Left kidney (tissue), 2 donors: ENCODE measurements around the gene TFF3. TPM values are rescaled to one million over a fixed set of nuclear protein-coding genes. Genes with fewer than 3 reads are reported as not detected.
A peak's percentile ranks its signal among the peaks of the same experiment; 100 is the strongest.

ENCODE experiments used
- DNase-seq: peaks from one replicate; pipeline ENCODE4 v3.0.0-alpha.2; 2013
- polyA plus RNA-seq: library from polyadenylated mRNA; unstranded; fragments of 120-200 nt; gene quantifications from one replicate; pipeline ENCODE4 v1.2.1, GENCODE V29; 2013; ENCODE audit not compliant: insufficient read length

Gene TFF3
- polyA plus RNA-seq, 1 donor: 3.0 TPM

DNA sequence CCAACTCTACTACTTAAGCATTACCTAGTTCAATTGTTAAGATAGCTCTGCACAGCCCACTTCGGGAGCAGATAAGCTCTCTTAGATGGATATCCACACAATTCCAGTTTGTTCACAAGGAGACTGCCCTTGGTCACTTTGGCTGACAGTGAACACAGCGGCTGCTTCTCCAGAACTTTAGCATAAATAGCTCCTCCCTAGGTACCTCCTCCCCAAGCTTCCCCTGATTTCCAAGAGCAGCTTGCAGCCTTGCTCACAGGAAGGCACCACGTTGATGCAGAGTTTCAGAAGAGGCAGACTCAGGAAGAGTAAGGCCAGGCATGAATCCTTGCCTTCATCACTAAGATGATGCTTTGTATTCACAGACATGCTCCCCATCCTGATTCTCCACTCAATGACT lies 24.7 kb downstream of the TFF3 start:
- DNase-seq: no peak

GRCh38 chr21:42289926-42290325 lies 25.3 kb downstream of the TFF3 start:
- no peak for DNase-seq

GRCh38 chr21:42288962-42289361 lies 26.2 kb downstream of the TFF3 start:
- no peak for DNase-seq

GRCh38 chr21:42287193-42288083 lies 27.8 kb downstream of the TFF3 start:
- DNase-seq: no peak

DNA sequence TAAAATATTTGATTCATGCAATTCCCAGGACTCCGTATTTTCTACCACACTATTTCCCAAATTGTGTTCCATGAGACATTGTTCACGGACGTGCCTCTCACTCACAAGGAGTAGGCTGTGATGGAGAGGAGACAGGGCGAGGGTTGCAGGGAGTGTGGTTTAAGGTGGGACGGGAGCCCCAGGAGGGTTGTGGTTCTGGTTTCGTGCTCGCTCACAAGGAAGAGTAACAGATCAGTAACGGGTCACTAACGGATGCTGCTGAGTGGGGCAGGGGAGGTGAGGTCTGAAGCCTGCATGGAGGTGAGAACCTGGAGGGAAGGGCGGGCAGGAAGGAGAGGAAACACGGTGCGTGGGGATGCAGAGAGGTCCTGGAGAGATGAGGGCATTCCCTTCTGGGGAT lies 28.8 kb downstream of the TFF3 start:
- no peak for DNase-seq

DNA sequence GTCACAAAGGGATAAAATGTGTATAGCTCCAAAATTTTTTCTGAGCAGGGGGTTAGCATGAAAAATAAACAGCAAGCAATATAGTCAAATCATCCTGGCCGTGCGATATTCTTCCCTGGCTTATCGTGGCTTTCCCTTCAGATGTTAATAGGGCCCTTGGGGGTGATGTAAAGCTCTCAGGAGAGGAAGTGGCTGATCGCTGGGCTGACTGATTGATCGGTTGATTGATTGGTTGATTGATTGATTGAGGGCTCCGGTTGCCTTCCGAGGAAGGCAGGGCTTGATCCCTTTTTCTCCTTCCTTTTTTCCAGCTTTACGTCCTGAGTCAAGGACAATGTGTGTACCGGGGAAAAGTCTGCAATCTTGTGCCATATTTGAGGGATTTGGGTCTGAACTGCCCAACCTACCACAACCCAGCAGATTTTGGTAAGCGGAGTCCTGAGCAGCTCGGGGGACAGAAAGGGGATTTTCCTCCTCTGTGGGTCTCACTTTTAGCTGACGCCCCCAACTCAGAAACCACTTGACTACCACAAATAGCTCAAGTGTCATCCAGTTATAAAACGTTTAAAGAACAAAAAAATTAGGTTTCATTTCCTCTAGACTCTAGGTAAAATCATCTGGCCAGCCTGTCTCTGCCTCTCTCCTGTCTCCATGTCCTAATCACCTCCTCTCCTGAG lies 29.5 kb downstream of the TFF3 start:
- DNase-seq: no peak

GRCh38 chr21:42282715-42283114 lies 32.5 kb downstream of the TFF3 start:
- DNase-seq: no peak

DNA sequence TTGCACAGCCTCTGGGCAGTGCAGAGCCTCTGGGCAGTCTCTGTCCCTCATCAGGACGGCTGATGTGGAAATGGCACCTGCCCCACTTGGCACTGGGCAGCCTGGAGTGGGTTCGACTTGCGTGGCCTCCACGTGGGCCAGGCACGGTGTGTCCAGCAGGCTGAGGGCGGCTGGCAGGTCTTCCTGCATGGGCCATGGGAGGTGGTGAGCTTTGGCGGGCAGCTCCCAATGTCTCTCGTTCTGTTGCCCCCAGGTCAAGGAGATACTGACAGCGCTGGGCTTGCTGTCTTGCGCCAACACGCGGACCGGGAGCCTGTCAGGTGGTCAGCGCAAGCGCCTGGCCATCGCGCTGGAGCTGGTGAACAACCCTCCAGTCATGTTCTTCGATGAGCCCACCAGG lies 33.2 kb downstream of the TFF3 start:
- no peak for DNase-seq

DNA sequence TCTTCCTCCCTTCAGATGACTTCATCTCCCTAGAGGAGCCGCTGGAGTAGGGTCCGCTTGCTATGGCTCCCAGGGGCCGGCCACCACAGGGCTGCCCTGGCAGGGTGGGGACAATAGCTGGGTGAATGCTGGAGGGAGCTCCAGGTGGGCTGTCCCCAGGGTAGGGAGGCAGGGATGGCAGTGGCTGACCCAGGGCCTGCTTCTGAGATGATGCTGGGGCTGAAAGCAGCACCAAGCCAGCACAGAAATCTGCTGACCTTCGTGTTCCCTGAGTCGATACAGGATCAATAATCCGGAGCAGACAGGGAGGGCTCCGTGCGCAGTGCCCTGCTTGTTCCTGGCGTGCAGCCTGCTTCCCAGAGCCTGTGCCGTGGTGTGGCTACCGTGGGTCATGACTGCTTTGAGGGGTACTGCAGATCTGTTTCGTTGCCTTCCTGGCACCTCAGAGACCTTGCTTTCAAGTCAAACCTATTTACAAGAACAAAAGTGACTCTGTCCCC lies 34.0 kb downstream of the TFF3 start:
- no peak for DNase-seq

DNA sequence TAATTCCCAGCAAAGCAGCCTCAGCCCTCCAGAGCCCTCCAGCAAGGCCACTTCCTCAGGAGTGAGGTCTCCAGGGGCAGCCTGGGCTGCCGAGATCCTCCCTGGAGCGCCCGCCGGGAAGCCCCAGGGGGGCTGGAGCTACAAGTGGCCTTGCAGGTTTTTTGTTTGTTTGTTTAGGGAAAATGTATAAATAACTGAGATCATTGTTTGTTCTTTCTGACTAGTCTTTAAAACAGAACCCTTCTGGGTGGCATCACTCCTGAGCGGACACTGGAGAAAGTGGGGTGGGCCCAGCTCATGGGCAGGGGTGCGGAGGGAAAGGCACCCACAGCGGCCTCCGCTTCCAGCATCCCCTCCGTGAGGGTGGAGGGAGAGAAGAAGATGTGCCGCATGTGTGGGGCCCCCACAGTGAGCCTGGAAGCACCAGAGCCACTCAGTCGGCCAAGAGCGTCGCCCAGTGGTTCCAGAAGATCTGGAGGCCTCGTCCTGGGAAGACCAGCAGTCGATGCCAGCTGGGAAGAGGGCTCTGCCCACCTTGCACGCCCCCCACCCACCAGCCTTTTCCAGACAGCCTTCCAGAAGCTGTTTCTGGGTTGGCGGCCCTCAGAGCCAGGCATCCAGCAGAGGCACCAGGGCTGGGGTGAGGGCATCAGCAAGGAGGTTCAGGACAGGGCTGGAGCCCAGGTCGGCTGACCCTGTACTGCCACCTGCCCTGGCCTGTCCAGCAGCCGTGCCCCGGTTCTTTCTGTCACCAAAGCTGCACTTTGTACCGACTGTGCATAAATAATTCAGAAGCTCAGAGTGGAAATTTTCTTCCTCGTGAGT lies 34.6 kb downstream of the TFF3 start:
- DNase-seq: no peak

DNA sequence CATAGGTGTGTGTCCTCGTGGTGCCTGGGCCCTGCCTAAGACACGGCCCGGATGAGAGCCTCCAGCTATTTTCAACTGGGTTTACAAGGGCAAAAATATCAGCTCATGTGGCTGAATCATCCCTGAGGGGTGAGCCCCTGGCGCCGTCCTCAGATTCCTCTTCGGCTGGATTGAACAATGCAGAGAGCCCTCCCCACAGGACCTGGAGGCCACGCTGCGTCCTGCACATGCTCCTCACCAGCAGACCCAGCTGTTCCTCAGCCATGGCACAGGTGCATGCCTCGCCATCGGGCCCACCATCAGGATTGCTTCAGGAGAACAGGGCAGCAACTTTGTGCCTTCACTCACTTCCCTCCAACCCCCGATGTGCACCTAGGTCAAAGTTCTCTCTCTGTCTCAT lies 35.3 kb downstream of the TFF3 start:
- no peak for DNase-seq

- DNase-seq: no peak
These were observed 35.8 kb downstream of the TFF3 start for GRCh38 chr21:42279341-42279871.

DNA sequence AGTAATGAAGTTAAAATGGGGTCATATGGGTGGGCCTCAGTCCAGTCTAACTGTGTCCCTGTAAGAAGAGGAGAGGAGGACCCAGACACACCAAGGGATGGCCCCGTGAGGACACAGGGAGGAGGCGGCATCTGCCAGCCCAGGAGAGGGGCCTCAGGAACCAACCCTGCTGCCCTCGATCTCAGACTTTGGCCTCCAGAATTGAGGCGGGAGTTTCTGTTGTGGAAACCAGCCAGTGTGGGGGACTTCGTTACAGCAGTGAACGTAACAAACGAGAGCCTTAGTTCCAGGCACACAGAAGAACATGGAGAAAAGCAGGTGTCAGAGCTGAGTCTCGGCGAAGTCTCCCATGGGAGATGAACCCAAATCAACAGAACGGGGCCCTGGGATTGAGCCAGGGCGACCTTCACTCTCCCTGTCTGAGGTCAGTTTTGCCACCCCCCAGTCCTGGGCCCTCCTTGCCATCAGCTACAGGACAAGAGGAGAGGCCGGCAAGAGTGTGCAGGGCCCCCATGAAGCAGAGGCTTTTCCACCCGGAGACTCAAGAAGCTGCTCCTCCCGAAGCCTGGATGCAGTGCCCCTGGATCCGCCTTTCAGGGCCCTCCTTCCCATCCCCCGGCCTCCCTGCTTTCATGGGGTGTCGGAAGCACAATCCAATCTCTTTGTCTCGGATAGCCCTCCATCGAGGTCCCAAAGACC lies 36.6 kb downstream of the TFF3 start:
- DNase-seq: no peak

GRCh38 chr21:42277593-42277992 lies 37.6 kb downstream of the TFF3 start:
- DNase-seq: no peak

DNA sequence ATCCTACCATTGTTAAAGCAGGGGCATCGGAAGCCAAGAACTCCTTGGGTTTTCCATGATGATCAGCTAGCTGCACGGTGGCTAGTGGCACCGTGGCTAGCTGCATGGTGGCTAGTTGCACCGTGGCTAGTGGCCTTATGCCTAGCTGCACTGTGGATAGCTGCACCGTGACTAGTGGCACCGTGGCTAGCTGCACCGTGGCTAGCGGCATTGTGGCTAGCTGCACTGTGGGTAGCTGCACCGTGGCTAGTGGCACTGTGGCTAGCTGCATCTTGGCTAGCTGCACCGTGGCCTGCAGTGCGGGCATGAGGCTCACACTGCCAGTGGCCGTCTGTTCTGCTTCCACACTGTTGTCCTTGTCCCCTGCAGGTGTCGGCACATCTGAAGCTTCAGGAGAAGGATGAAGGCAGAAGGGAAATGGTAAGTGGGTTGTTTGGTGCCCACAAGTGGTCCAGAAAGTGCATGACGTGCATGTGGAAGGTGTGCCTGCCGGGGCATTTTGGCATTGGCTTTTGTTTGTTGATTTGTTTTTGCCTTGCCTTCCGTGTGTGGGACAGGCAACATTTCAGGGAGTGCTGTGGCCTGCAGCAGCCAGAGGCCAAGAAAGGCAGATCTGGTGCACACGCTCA lies 38.6 kb downstream of the TFF3 start:
- DNase-seq: no peak

DNA sequence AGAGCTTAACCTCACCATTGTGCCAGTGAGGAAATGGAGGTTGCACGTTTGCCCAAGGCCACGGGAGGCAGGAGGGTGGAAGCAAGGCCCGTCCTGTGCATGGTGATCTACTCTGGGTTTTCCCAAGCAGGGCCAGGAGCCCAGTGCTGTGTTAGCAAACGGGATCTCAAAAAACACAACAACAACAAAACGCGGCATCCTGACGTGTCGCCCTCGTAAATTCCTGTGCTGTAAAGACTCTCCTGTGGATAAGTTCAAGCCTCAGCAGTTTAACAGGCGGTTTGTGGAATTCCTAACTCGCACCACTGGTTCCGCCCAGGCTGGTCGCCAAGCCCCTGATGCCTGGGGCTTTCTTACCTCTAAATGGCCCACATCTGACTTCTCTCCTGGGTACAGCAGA lies 39.1 kb downstream of the TFF3 start:
- DNase-seq: peak; percentile 48

GRCh38 chr21:42272984-42273600 lies 42.1 kb downstream of the TFF3 start:
- no peak for DNase-seq

DNA sequence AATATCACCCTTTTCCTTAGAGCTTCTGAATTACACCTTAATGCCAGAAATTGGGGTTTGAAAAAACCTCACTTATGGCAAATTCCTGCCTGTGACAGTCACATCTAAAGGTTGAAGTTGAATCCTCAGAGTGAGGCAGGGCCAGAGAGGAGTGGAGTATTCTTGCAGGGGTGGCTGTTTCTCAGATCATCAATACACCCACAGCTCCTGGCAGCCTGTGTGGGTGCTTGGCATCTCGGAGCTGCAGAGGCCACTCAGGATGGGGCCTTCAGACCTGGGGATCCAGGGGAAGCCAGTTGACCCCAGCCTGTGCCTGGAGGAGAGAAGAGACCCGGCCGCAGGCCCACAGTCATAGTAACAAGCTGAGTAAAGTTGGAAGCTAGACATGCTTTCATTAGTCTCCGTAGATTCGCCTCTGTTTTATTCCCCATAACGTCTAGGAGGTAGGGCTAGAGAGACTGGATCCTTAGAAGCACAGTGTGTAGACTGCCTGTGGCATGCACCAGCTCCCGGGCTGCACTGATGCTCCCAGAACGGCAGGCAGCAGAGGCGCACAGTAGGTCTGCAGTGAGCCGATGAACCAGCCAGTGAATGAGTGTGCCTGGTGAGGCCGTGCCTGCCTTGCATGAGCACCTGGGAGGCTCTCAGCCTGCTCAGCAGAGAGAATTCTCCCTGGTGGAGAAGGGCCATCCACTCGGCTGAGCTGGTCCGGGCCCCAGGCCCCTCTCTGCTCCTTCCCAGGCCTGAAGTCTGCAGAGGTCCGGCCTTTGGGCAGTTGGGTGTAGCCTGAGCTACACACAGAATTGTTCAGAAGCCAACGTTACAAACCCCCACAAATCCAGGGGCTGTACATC lies 42.9 kb downstream of the TFF3 start:
- no peak for DNase-seq

GRCh38 chr21:42271065-42271464 lies 44.1 kb downstream of the TFF3 start:
- DNase-seq: no peak

- no peak for DNase-seq
These were observed 45.8 kb downstream of the TFF3 start for GRCh38 chr21:42269386-42269785.
